NCI-H1092 treated with DMSO at 0.1 percent for 48 hours (cell line): ENCODE data around the gene TMIGD2.
A peak's percentile ranks its signal among the peaks of the same experiment; 100 is the strongest.
"Not testable (repeated sequence)": the region's sequence is repeated elsewhere in the genome, so short reads cannot be mapped to it uniquely, and the experiment has no call there.

Experiments used
- DNase-seq: peaks from one replicate; lab custom pipeline; 2025; lab: John Stamatoyannopoulos, UW

Gene TMIGD2, protein sequence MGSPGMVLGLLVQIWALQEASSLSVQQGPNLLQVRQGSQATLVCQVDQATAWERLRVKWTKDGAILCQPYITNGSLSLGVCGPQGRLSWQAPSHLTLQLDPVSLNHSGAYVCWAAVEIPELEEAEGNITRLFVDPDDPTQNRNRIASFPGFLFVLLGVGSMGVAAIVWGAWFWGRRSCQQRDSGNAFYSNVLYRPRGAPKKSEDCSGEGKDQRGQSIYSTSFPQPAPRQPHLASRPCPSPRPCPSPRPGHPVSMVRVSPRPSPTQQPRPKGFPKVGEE

DNA sequence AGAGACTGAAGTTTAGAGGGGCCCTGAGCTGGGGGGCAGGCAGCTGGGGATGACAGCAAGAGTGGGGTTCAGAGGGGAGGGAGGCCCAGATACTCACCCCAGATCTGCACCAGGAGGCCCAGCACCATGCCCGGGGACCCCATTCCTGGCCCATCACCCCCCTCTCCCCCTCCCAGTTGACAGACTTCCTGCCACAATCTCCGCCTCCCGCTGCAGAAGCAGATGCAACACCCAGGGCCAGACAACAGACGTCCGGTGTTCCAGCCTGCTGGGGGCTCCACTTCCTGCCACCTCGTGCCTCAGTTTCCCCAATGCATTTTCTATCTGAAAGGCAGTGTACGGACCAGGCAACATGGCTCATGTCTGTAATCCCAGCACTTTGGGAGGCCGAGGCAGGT is at the start of gene TMIGD2:
TSS of gene TMIGD2 (minus strand) at position 147 of the 398 bp plus-strand sequence. CDS start at position 143, 4 bp downstream.
- DNase-seq = no peak

- no peak for DNase-seq
Measured at GRCh38 chr19:4350726-4351125, 48.5 kb upstream of the TMIGD2 start.

DNA sequence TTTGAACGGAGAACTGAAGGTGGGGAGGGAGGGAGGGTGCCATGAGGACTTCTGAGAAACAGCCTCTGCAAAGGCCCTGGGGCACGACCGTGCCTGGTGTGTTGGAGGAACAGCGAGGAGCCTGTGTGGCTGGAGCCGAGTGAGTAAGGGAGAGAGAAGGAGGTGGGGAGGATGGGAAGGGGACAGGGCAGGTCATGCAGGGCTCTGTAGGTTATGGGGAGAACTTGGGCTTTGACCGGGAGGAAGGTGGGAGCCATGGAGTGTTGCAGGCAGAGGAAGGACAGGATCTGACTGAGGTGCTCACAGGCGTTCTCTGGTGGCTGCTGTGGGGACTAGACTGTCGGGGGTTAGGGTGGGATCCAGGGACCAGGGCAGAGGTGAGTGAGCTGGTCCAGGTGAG is 47.9 kb upstream of the TMIGD2 start:
- DNase-seq = no peak

- not testable (repeated sequence) for DNase-seq
Measured at GRCh38 chr19:4349225-4349624, 47.0 kb upstream of the TMIGD2 start.

DNA sequence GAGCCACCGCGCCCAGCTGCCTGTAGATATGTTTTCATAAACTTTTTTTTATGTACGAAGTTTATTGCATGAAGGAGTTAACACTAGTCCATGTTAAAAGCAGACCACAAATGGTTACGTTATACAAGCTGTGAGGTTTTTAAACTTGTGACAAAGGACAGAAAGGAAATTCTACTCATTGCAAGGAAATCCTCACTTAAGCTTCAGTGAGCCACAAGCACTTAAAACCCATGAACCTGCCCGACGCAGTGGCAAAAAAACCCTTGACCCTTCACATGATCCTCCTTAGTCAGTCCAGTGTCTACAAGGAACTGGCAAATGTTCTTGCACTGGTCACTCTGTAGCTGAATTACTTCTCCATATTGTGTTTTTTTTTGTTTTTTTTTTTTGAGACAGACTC is 45.3 kb upstream of the TMIGD2 start:
- no peak for DNase-seq

- DNase-seq = no peak
Measured at GRCh38 chr19:4346020-4346383, 43.8 kb upstream of the TMIGD2 start.

DNA sequence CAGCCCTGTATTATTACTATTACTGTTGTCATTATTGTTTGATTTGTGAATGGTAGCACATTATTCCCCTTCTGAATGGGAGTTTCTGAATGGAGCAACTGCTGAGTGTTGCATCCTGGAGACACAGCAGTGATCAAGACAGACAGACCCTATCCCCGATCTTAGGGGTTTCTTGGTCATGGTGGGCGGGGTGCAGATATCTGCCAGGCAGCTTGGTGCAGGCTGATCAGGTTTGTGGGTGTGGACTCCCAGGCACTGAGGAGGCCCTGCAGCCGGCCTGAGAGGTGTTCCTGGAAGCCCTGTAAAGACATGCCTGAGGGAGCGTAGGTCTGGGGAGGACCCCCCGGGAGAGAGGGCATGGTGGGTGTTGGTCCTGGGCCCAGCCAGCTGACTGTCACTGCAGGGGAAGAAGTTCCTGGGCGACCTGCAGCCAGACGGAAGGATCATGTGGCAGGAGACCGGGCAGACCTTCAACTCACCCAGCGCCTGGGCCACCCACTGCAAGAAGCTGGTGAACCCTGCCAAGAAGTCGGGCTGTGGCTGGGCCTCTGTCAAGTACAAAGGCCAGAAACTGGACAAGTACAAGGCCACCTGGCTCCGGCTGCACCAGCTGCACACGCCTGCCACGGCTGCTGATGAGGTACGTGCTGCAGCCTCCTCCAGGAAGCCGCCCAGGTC is 43.3 kb upstream of the TMIGD2 start:
- no peak for DNase-seq

DNA sequence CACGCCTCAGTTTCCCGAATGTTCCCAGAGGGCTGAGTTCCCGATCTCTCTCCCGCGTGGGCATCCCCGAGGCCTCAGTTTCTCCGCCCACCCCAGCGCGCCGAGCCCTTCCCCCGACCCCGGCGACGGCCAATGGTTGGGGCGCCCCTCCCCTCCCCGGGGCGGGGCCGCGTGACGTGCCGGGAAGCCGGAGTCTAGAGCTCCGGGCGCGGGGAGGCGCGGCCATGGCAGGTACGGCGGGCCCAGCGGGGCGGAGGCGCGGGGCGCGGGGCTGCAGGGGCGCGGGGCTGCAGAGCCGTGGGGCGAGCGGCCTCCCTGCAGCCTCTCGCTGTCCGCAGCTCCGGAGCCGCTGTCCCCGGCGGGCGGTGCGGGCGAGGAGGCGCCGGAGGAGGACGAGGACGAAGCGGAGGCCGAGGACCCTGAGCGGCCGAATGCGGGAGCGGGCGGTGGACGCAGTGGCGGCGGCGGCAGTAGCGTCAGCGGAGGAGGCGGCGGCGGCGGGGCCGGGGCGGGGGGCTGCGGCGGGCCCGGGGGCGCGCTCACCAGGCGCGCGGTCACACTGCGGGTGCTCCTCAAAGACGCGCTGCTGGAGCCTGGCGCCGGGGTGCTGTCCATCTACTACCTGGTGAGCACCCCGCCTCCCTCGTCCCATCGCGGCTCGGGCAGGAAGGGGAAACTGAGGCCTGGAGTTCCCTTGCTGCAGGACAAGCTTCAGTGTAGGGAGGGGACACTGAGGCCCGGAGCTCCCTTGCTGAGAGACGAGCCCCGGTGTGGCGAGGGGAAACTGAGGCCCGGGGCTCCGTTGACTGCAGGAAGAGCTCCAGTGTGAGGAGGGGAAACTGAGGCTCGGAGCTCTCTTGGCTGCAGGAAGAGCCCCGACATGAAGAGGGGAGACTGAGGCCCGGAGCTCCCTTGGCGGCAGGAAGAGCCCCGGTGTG is 41.5 kb upstream of the TMIGD2 start, which contains the start of gene MPND:
TSS of gene MPND (plus strand) at position 193 of the 938 bp plus-strand sequence. CDS start at position 225, 32 bp downstream.
- DNase-seq = peak; percentile 84

GRCh38 chr19:4342615-4343369 is 40.6 kb upstream of the TMIGD2 start:
- peak; percentile 99 for DNase-seq

DNA sequence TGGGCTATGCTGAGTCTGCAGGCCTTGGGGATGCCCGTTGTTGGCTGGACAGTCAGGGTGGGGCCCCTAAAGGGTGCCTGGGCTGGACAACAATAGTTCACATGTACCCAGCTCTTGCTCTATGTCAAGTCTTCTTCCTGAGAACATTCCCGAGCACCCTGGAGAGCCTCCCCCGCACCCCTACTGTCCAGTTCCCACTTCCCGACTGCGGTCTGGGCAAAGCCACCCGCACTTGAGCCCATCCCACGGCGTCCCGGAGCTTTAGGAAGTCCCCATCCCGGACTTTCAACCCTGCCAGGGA is 40.1 kb upstream of the TMIGD2 start:
- DNase-seq = no peak

- DNase-seq = no peak
Measured at GRCh38 chr19:4338441-4339355, 36.5 kb upstream of the TMIGD2 start, which contains the start of gene STAP2. Gene STAP2, minus strand, starts transcription at chr19:4338827. Its CDS starts 74 bp downstream, at chr19:4338753.

DNA sequence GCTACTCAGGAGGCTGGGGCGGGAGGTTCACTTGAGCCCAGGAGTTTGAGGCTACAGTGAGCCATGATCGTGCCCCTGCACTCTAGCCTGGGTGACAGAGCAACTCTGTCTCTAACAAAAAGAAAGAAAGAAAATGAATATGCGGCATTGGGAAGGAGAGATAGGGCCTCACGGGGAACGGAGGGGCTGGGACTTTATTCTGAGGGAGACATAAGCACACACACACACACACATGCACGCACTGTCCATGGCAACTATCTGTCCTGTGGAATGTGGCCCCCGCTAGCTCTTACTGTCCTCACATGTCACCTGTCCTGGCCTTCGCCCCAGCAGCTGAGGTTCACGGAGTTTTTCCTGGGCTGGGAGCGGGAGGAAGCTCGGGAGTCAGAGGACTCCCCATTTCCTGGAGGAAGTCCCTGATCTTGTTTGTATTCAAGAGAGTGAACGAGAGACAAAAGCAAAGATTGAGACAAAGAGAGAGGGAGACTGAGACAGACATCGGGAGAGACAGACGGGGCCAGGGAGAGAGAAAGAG is 35.8 kb upstream of the TMIGD2 start:
- peak; percentile 14 for DNase-seq

- no peak for DNase-seq
Measured at GRCh38 chr19:4334929-4335570, 32.9 kb upstream of the TMIGD2 start.

GRCh38 chr19:4329858-4330257 is 27.7 kb upstream of the TMIGD2 start:
- DNase-seq = no peak

DNA sequence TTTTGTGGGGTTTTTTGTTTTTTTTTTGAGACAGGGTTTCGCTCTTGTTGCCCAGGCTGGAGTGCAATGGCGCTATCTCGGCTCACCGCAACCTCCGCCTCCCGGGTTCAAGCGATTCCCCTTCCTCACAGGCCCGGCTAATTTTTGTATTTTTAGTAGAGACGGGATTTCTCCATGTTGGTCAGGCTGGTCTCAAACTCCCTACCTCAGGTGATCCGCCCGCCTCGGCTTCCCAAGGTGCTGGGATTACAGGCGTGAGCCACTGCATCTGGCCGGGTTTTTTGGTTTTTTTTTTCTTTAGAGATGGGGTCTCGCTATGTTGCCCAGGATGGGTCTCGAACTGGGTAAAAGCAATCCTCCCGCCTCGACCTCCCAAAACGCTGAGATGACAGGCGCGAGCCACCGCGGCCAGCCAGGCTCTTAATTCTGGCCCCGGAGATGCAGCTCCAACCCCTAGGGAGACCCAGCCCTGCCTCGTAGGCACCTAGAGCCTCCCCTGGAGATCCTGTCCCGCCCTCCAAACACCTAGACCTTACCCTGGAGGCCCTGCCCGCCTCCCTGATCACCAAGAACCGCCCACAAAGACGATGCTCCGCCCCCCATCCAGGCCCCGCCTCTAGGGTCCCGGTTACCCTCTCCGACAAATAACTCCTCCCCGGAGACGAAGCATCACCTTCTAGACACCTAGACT is 26.9 kb upstream of the TMIGD2 start:
- not testable (repeated sequence) for DNase-seq

DNA sequence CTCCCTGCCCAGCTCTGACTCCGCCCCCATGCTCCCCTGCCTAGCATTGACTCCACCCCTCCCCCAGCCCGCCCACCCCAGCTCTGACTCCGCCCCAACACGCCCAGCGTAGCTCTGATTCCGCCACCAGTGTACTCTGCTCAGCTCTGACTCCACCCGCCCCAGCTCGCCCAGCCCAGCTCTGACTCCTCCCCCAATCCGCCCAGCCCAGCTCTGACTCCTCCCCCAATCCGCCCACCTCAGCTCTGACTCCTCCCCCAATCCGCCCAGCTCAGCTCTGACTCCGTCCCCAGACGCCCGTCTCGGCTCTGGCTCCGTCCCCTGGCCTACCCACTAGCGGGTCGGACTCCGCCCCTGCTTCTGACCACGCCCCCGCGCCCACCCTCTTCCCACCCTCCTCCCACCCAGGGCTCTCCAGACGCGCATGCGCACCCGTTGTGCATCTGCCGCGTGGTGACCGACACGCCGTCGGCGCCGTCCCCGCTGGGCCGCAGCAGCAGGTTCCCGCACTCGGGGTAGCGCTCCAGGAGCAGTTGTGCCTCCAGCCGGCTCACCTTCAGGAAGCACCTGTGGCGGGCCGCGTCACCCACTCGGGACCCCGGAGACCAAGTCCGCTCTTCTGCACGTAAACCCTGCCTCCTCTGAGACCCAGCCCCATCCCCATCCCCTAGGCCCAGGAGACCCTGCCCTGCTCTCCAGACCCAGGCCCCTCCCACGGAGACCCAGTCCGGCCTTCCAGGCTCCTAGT is 26.2 kb upstream of the TMIGD2 start:
- no peak for DNase-seq

GRCh38 chr19:4327877-4328242 is 25.7 kb upstream of the TMIGD2 start:
- no peak for DNase-seq

DNA sequence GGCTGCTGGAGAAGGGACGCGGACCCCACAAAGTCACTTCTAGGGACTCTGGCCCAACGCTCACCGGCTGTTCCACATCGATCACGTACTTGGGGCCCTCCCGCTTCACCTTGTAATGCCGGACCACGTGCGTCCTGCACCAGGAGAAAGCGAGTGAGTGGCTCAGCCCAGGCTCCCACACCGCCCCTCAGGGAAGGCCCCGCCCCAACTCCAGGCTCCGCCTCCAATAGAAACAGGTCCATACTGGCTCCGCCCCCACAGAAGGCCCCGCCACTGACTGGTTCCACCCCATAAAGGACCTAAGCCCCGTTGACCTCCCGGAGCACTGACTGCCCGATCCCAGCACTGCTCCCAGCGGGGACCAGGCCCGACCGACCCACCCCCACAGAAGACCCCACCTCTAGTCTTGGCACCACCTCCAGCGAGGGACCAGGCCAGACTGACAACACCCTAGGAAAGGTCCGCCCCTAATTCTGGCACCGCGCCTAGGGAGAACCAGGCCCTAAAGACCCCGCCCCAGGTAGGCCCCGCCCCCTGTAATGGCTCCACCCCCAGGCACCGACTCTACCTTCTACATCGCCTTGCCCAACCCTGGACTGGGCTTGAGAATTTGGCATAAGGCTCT is 25.2 kb upstream of the TMIGD2 start:
- no peak for DNase-seq
